ES-I3 (cell line): Measurements from ENCODE around the gene GALNT1.

Source experiments
- H3K36me3 ChIP-seq: 2 replicates; pipeline ENCODE4 v1.6.1; 2013; ENCODE audit warnings: mild to moderate bottlenecking, low read length, control low read depth, moderate library complexity; ENCODE audit not compliant: insufficient read depth
- H3K4me1 ChIP-seq: 2 replicates; pipeline ENCODE4 v1.6.1; 2013; ENCODE audit warnings: mild to moderate bottlenecking, control low read depth, low read length; ENCODE audit not compliant: insufficient read depth
- H3K9ac ChIP-seq: 2 replicates; pipeline ENCODE4 v1.6.1; 2013; ENCODE audit warnings: low read depth, mild to moderate bottlenecking, low read length, moderate library complexity
- H3K9me3 ChIP-seq: 2 replicates; pipeline ENCODE4 v1.6.1; 2013; ENCODE audit warnings: mild to moderate bottlenecking, low read length, moderate library complexity; ENCODE audit not compliant: control insufficient read depth, insufficient read depth

The GALNT1 gene

DNA sequence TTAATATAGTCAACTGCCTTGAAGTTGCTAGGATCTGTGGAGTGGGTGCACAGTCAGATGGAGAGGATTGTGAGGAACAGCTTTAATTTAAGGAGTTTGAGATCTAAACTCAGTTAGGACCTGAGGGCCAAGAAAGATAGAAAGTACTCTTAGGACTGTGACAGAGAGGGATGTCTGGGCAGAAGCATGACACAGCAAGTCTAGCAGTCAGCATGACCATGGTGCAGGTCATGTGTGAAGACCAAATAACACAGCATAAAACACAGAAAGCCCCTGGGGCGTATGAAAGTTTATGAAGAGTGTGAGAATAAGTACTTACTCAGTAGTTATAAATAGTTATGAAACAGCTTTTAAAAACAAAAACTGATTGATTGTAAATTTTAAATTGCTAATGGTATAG is 107.2 kb downstream of the GALNT1 start:
- no peak overlapping the region for H3K9ac ChIP-seq
- no peaks in the 10 kb centered on the region for H3K9me3 ChIP-seq
- H3K36me3 ChIP-seq = peaks cover 2% of the 10 kb centered on the region; the same call in 1 of the 2 replicates
- H3K4me1 ChIP-seq = no peaks in the 10 kb centered on the region

DNA sequence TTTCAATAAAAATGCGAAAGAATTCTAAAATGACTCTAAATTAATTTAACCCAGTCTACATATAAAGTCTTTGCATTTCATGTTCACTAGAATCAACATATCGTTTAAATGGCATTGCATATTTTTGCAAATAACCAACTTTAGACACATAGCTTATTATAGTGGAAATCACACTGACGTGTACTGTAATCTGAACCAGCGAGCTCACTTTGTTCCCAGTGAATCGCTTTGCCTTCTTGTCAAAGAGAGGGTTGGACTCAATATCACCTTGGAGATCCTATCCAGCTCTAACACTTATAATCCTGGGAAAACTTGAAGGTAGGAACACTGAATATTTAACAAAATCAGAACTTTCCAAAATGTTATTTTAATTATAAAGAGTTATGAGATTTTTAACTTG is 108.2 kb downstream of the GALNT1 start:
- no peaks in the 10 kb centered on the region for H3K4me1 ChIP-seq
- no peak overlapping the region for H3K9ac ChIP-seq
- no peaks in the 10 kb centered on the region; the same call in 1 of the 2 replicates for H3K36me3 ChIP-seq
- no peaks in the 10 kb centered on the region for H3K9me3 ChIP-seq

DNA sequence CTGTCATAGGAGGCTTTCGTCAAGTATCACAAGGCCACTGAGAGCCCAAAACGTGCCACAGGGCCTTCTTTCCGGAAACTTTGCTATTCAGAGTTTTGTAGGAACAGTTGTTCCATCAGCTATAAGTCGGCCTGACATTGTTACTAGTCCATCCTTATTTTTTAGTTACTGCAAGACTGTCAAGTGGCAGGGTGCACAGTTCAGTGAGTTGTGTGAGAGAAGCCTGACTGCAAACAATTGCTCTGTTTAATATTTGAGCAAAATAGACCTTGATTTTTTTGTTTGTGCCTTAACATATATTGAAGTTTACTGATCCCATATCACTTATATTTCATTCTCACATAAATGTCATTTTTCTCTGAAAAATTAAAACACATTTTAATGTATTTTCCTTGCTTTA is 110.1 kb downstream of the GALNT1 start:
- Histone ChIP-seq H3K9ac (no peak overlapping the region), H3K9me3 (no peaks in the 10 kb centered on the region), H3K4me1 (no peaks in the 10 kb centered on the region), H3K36me3 (no peaks in the 10 kb centered on the region; the same call in 1 of the 2 replicates)

- Histone ChIP-seq H3K4me1 (no peaks in the 10 kb centered on the region), H3K9ac (no peak overlapping the region), H3K36me3 (no peaks in the 10 kb centered on the region; the same call in none of the 2 replicates), H3K9me3 (no peaks in the 10 kb centered on the region)
These were observed 111.3 kb downstream of the GALNT1 start for GRCh38 chr18:35692866-35693265.

DNA sequence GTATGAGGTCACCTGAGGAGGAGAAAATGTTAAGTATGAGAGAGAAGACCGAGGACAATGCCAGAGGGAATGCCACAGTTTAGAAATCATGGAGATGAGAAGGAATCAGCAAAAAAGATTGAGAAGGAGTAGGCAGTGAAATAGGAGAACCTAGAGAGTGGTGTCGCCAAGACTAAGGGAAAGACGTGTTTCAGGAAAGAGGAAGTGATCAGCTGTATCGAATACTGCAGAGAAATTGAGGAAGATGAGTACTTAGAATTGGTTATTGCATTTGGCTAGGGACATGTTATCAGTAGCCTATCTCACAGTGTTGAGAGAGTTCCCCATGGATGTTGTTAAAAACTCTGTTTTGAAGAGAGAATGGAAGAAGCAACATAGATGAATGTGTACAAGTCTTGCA is 112.3 kb downstream of the GALNT1 start:
- H3K9ac ChIP-seq = no peak overlapping the region
- no peaks in the 10 kb centered on the region; the same call in none of the 2 replicates for H3K36me3 ChIP-seq
- no peaks in the 10 kb centered on the region for H3K9me3 ChIP-seq
- H3K4me1 ChIP-seq = no peaks in the 10 kb centered on the region

GRCh38 chr18:35694808-35695207 is 113.3 kb downstream of the GALNT1 start:
- no peaks in the 10 kb centered on the region; the same call in none of the 2 replicates for H3K36me3 ChIP-seq
- no peaks in the 10 kb centered on the region for H3K9me3 ChIP-seq
- H3K4me1 ChIP-seq = no peaks in the 10 kb centered on the region
- H3K9ac ChIP-seq = no peak overlapping the region

GRCh38 chr18:35695384-35695783 is 113.8 kb downstream of the GALNT1 start:
- Histone ChIP-seq H3K9me3 (no peaks in the 10 kb centered on the region), H3K36me3 (no peaks in the 10 kb centered on the region; the same call in none of the 2 replicates), H3K4me1 (no peaks in the 10 kb centered on the region), H3K9ac (no peak overlapping the region)

DNA sequence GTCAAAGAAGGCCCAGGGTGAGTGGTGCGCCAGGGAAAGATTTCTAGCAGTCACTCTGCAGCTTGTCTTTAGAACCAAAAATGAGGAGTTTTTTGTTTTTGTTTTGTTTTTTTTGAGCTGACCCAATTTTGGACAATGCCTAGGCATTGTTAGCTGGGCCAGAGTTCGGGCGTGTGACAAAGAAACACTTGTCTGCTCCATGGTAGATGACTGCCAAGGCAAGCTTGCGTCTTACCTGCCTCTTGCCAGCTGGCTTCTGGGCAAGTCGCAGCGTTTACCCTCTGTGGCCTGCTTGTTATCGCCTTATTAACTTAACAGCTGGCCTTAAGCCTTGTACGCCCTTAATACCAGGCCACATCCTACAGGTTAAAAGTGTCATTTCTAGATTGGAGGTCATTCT is 114.3 kb downstream of the GALNT1 start:
- no peaks in the 10 kb centered on the region for H3K4me1 ChIP-seq
- H3K9ac ChIP-seq = no peak overlapping the region
- no peaks in the 10 kb centered on the region for H3K9me3 ChIP-seq
- no peaks in the 10 kb centered on the region; the same call in none of the 2 replicates for H3K36me3 ChIP-seq

DNA sequence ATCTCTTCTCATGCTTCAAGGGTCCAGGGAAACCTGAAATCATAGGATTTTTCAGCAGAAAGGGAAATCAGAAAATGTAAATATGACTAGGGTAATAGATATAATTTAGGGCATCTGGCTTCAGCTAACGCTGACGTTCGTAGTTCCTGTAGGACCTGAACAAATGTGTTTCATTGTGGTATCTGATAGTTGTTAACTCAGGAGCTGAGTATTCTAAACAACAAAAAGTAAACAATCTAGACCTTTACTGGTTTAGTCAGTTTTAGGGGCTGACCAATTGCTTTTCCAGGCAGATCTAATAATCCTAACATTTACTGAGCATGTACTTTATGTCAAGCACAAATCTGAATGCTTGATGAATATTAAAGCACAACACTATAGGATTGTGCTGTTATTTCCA is 114.8 kb downstream of the GALNT1 start:
- no peaks in the 10 kb centered on the region for H3K9me3 ChIP-seq
- H3K4me1 ChIP-seq = no peaks in the 10 kb centered on the region
- no peak overlapping the region for H3K9ac ChIP-seq
- H3K36me3 ChIP-seq = no peaks in the 10 kb centered on the region; the same call in none of the 2 replicates

- no peak overlapping the region for H3K9ac ChIP-seq
- H3K4me1 ChIP-seq = no peaks in the 10 kb centered on the region
- no peaks in the 10 kb centered on the region for H3K9me3 ChIP-seq
- H3K36me3 ChIP-seq = no peaks in the 10 kb centered on the region; the same call in none of the 2 replicates
These were observed 116.3 kb downstream of the GALNT1 start for GRCh38 chr18:35697869-35698268.

DNA sequence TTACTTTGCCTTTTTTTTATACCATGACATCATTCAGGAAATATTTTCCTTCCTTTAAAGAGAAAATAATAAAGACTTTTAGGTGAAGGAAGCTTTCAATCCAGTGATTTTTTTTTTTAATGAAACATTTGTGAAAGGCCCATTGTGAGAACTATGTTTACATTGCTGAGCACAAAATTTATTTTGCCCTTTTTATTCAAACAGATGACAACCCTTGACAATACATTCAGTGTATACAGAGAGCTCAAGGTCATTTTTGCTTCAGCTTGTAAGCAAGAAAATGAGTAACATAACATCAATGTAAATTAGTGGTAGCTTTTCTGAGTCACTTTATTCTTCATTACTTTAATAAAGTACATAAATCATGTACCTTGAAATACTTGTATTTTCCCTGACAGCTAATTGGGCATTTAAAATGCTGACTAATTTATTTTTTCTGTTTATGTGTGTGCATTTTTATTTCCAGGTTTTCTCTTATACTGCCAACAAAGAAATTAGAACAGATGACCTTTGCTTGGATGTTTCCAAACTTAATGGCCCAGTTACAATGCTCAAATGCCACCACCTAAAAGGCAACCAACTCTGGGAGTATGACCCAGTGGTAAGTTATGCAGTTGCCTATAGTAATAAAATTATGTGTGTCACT is 121.6 kb downstream of the GALNT1 start:
- H3K9me3 ChIP-seq = no peaks in the 10 kb centered on the region
- H3K4me1 ChIP-seq = peaks cover 10% of the 10 kb centered on the region; the same call in 1 of the 2 replicates
- H3K36me3 ChIP-seq = no peaks in the 10 kb centered on the region
- H3K9ac ChIP-seq = no peak overlapping the region

- no peaks in the 10 kb centered on the region for H3K36me3 ChIP-seq
- H3K4me1 ChIP-seq = peaks cover 11% of the 10 kb centered on the region; the same call in 1 of the 2 replicates
- no peak overlapping the region for H3K9ac ChIP-seq
- H3K9me3 ChIP-seq = no peaks in the 10 kb centered on the region
These were observed 124.4 kb downstream of the GALNT1 start for GRCh38 chr18:35705988-35706387.

GRCh38 chr18:35707247-35707646 is 125.7 kb downstream of the GALNT1 start:
- no peaks in the 10 kb centered on the region for H3K36me3 ChIP-seq
- no peaks in the 10 kb centered on the region for H3K9me3 ChIP-seq
- H3K4me1 ChIP-seq = peaks cover 11% of the 10 kb centered on the region; the same call in 1 of the 2 replicates
- no peak overlapping the region for H3K9ac ChIP-seq

DNA sequence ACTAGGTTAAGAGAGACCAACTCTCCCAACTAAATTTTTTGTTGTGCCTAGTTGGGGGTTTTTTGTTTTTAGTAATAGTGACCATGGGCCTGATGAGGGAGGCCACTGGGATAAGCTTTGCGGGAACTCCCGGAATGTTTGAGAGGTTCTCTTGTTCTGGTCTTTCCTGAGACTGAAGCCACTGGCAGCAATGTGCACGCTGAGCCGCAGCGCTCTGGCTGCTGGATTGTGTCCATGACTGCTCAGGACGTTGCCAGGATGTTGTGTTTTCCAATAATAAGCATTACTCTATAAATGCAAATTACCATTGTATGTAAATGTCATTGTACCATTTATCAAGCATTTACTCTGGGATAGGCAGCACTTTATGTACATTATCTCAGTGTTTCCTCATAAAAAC is 126.1 kb downstream of the GALNT1 start:
- Histone ChIP-seq H3K9ac (no peak overlapping the region), H3K9me3 (no peaks in the 10 kb centered on the region), H3K4me1 (peaks cover 11% of the 10 kb centered on the region; the same call in 1 of the 2 replicates), H3K36me3 (no peaks in the 10 kb centered on the region)

- Histone ChIP-seq H3K36me3 (peaks cover 8% of the 10 kb centered on the region; the same call in 1 of the 2 replicates), H3K9me3 (no peaks in the 10 kb centered on the region), H3K4me1 (peaks cover 11% of the 10 kb centered on the region; the same call in 1 of the 2 replicates), H3K9ac (no peak overlapping the region)
These were observed 129.0 kb downstream of the GALNT1 start for GRCh38 chr18:35710581-35710980.
